ENCODE data around the gene C1QTNF5.

DNA sequence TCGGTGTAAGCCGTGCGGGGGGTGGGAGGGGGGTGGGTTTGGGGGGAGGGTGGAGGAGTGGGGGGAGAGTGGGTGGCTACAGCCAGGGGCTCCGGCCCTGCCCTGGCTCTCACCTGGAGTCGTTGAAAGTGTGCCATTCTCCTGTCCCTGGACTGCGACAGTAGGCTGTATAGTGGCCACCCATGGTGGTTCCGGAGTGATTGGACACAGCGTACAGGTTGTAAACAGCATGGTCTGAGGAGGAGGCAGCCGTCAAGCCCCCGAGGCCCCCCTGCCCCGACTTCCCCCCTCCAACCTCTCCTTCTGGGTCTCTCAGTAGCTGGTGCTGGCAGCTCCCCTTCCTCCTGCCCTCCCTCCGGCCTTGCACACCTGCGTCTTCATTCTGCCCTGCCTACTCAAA lies 16.4 kb upstream of the C1QTNF5 start:
- TF ChIP-seq, protein P1, sequence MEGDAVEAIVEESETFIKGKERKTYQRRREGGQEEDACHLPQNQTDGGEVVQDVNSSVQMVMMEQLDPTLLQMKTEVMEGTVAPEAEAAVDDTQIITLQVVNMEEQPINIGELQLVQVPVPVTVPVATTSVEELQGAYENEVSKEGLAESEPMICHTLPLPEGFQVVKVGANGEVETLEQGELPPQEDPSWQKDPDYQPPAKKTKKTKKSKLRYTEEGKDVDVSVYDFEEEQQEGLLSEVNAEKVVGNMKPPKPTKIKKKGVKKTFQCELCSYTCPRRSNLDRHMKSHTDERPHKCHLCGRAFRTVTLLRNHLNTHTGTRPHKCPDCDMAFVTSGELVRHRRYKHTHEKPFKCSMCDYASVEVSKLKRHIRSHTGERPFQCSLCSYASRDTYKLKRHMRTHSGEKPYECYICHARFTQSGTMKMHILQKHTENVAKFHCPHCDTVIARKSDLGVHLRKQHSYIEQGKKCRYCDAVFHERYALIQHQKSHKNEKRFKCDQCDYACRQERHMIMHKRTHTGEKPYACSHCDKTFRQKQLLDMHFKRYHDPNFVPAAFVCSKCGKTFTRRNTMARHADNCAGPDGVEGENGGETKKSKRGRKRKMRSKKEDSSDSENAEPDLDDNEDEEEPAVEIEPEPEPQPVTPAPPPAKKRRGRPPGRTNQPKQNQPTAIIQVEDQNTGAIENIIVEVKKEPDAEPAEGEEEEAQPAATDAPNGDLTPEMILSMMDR (IDR thresholded peaks at IDR 0.05) = no peak
- no peak for TF ChIP-seq POLR2A (IDR thresholded peaks at IDR 0.05)
- no peak for TF ChIP-seq POLR2AphosphoS5 (IDR thresholded peaks at IDR 0.05)
- TF ChIP-seq EP300 (IDR thresholded peaks at IDR 0.05) = no peak

Measured in gastroesophageal sphincter (tissue), 3 donors.